Measurements from ENCODE around the gene PAAF1. TPM values are rescaled to one million over a fixed set of nuclear protein-coding genes. Genes with fewer than 3 reads are reported as not detected.

The PAAF1 gene
- total RNA-seq, 1 experiment from 2014 or later: 13.3 TPM

GRCh38 chr11:73856031-73856567, 20.7 kb upstream of the PAAF1 start:
- Histone ChIP-seq H3K27me3 (ENCODE audit: low read length) (no peaks in the 10 kb centered on the region), H3K27ac (ENCODE audit: low read length) (no peak overlapping the region), H3K4me1 (ENCODE audit: insufficient read depth, low read length) (peaks cover 10% of the 10 kb centered on the region; the same call in 1 of the 2 replicates), H4K20me1 (ENCODE audit: low read length) (no peaks in the 10 kb centered on the region), H3K9ac (ENCODE audit: low read length) (no peak overlapping the region), H3K9me2 (replicated peaks; ENCODE audit: low read length) (no peaks in the 10 kb centered on the region), H3K9me3 (ENCODE audit: low read length) (no peaks in the 10 kb centered on the region), H3K4me3 (ENCODE audit: low read length) (no peak overlapping the region), H2AFZ (ENCODE audit: low read length) (no peak overlapping the region), H3K36me3 (ENCODE audit: low read depth, low read length) (no peaks in the 10 kb centered on the region), H3K79me2 (ENCODE audit: low read length) (no peaks in the 10 kb centered on the region), H3F3A (ENCODE audit: low read length, unreplicated experiment) (peaks cover 5% of the 10 kb centered on the region), H3K4me2 (ENCODE audit: low read length) (no peak overlapping the region)
- intact Hi-C loops (cut with micrococcal nuclease): no loop called here
- ChIA-PET CTCF (no interaction called here), POLR2A (ENCODE audit: unreplicated experiment) (no interaction called here)
- no TSS peak for BruUV-seq (replicated peaks)
- no peak for DNase-seq
- TF ChIP-seq EZH2phosphoT487 (IDR thresholded peaks at IDR 0.05; ENCODE audit: borderline replicate concordance, low read length): no peak
- TF ChIP-seq EZH2 (IDR thresholded peaks at IDR 0.05; ENCODE audit: low read length, unreplicated experiment): no peak
- no peak for TF ChIP-seq CTCF (conservative IDR thresholded peaks at IDR 0.05; ENCODE audit: low read depth, low read length)
- ATAC-seq: no peak

- ATAC-seq (no peak), DNase-seq (no peak)
- H3K4me2 ChIP-seq (ENCODE audit: low read length): no peak overlapping the region
- no peaks in the 10 kb centered on the region for H3K27me3 ChIP-seq (ENCODE audit: low read length)
- H2AFZ ChIP-seq (ENCODE audit: low read length): no peak overlapping the region
- H3K9me2 ChIP-seq (replicated peaks; ENCODE audit: low read length): no peaks in the 10 kb centered on the region
- TF ChIP-seq EZH2phosphoT487 (IDR thresholded peaks at IDR 0.05; ENCODE audit: borderline replicate concordance, low read length): no peak
- no peak for TF ChIP-seq EZH2 (IDR thresholded peaks at IDR 0.05; ENCODE audit: low read length, unreplicated experiment)
- no peak for TF ChIP-seq CTCF (conservative IDR thresholded peaks at IDR 0.05; ENCODE audit: low read depth, low read length)
- no peak overlapping the region for H3K4me3 ChIP-seq (ENCODE audit: low read length)
- ChIA-PET CTCF (no interaction called here), POLR2A (ENCODE audit: unreplicated experiment) (no interaction called here)
- peaks cover 8% of the 10 kb centered on the region; the same call in 1 of the 2 replicates for H3K36me3 ChIP-seq (ENCODE audit: low read depth, low read length)
- H4K20me1 ChIP-seq (ENCODE audit: low read length): no peaks in the 10 kb centered on the region
- peaks cover 2% of the 10 kb centered on the region for H3F3A ChIP-seq (ENCODE audit: low read length, unreplicated experiment)
- BruUV-seq (replicated peaks): no TSS peak
- H3K79me2 ChIP-seq (ENCODE audit: low read length): no peaks in the 10 kb centered on the region
- no peak overlapping the region for H3K27ac ChIP-seq (ENCODE audit: low read length)
- H3K9me3 ChIP-seq (ENCODE audit: low read length): no peaks in the 10 kb centered on the region
- intact Hi-C loops (cut with micrococcal nuclease): no loop called here
- peaks cover 1% of the 10 kb centered on the region; the same call in 1 of the 2 replicates for H3K4me1 ChIP-seq (ENCODE audit: insufficient read depth, low read length)
- H3K9ac ChIP-seq (ENCODE audit: low read length): no peak overlapping the region
Measured at GRCh38 chr11:73859671-73860070, 17.1 kb upstream of the PAAF1 start.

- no TSS peak for BruUV-seq (replicated peaks)
- DNase-seq (no peak), ATAC-seq (no peak)
- Histone ChIP-seq H3K9ac (ENCODE audit: low read length) (no peak overlapping the region), H3K27me3 (ENCODE audit: low read length) (no peaks in the 10 kb centered on the region), H3K36me3 (ENCODE audit: low read depth, low read length) (peaks cover 8% of the 10 kb centered on the region; the same call in 1 of the 2 replicates), H3K9me3 (ENCODE audit: low read length) (no peaks in the 10 kb centered on the region), H4K20me1 (ENCODE audit: low read length) (no peaks in the 10 kb centered on the region), H2AFZ (ENCODE audit: low read length) (no peak overlapping the region), H3K79me2 (ENCODE audit: low read length) (no peaks in the 10 kb centered on the region), H3K9me2 (replicated peaks; ENCODE audit: low read length) (no peaks in the 10 kb centered on the region), H3F3A (ENCODE audit: low read length, unreplicated experiment) (no peaks in the 10 kb centered on the region), H3K4me2 (ENCODE audit: low read length) (no peak overlapping the region), H3K4me1 (ENCODE audit: insufficient read depth, low read length) (no peaks in the 10 kb centered on the region), H3K27ac (ENCODE audit: low read length) (no peak overlapping the region), H3K4me3 (ENCODE audit: low read length) (no peak overlapping the region)
- TF ChIP-seq EZH2phosphoT487 (IDR thresholded peaks at IDR 0.05; ENCODE audit: borderline replicate concordance, low read length) (no peak), EZH2 (IDR thresholded peaks at IDR 0.05; ENCODE audit: low read length, unreplicated experiment) (no peak), CTCF (conservative IDR thresholded peaks at IDR 0.05; ENCODE audit: low read depth, low read length) (no peak)
- intact Hi-C loops (cut with micrococcal nuclease): no loop called here
- CTCF ChIA-PET: no interaction called here
- POLR2A ChIA-PET (ENCODE audit: unreplicated experiment): no interaction called here
Measured at GRCh38 chr11:73860202-73860601, 16.6 kb upstream of the PAAF1 start.
